ENCODE results near the gene DOCK8. TPM values are rescaled to one million over a fixed set of nuclear protein-coding genes. Genes with fewer than 3 reads are reported as not detected.
A peak's percentile ranks its signal among the peaks of the same experiment; 100 is the strongest.

Gene DOCK8
- total RNA-seq, 1 donor from 2014 or later, result 83.4 TPM

DNA sequence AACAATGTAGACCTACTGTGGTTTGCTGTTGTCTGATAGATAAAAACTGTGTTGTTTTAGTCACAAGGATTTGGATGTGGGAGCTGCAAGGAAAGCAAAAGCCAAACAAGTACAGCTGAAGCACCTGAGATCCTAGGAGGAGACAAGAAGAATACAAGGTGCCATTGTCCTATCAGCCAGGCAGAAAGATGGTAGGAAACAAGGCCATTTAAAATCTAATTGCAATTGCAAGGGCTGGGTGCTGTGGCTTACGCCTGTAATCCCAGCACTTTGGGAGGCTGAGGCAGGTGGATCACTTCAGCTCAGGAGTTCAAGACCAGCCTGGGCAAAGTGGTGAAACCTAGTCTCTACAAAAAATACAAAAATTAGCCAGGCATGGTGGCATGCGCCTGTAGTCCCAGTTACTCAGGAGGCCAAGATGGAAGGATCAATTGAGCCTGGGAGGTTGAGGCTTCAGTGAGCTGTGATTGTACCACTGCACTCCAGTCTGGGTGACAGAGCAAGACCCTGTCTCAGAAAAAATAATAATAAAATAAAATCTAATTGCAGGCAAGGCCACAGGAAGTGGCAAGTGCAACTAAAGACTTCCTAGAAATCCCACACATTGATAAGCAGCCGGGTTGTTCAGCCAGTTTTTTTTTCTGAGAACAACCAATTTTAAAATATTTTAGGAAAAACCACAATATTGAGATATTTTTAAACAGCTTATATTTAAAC, 22.6 kb downstream of the DOCK8 start:
- H3K36me3 ChIP-seq, result no peaks in the 10 kb centered on the region
- no peaks in the 10 kb centered on the region for H3K27me3 ChIP-seq
- H3K4me3 ChIP-seq, result no peak overlapping the region
- H3K9me3 ChIP-seq, result no peaks in the 10 kb centered on the region
- DNase-seq (no peak), ATAC-seq (no peak)
- intact Hi-C loops (cut with DNase I), result no loop called here
- TF ChIP-seq, protein P1, sequence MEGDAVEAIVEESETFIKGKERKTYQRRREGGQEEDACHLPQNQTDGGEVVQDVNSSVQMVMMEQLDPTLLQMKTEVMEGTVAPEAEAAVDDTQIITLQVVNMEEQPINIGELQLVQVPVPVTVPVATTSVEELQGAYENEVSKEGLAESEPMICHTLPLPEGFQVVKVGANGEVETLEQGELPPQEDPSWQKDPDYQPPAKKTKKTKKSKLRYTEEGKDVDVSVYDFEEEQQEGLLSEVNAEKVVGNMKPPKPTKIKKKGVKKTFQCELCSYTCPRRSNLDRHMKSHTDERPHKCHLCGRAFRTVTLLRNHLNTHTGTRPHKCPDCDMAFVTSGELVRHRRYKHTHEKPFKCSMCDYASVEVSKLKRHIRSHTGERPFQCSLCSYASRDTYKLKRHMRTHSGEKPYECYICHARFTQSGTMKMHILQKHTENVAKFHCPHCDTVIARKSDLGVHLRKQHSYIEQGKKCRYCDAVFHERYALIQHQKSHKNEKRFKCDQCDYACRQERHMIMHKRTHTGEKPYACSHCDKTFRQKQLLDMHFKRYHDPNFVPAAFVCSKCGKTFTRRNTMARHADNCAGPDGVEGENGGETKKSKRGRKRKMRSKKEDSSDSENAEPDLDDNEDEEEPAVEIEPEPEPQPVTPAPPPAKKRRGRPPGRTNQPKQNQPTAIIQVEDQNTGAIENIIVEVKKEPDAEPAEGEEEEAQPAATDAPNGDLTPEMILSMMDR (IDR thresholded peaks at IDR 0.05), result no peak
- H3K4me1 ChIP-seq, result no peaks in the 10 kb centered on the region
- no peak overlapping the region for H3K27ac ChIP-seq

DNA sequence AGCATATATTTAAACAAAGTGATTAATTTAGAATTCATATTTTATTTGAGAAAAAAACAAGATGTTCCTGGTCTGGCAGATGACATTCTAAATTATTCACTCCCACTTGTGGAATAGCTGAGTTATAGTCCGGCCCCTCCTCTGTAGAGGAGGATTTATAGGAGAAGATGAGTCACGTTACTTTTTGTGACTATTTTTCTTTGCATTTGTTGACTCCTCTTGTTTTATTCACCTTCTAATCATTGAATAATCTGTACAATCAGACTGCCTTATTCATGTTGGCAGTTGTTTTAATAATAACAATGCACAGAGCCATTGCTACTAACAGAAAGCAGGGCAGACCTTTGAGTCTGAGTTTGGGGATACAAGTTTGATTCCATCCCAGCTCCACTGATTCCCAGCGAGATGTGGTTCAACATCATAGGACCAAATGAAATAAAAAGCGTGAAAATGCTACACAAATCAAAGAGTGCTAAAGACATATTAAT, 23.2 kb downstream of the DOCK8 start:
- no peaks in the 10 kb centered on the region for H3K27me3 ChIP-seq
- DNase-seq (no peak), ATAC-seq (no peak)
- intact Hi-C loops (cut with DNase I), result no loop called here
- no peak overlapping the region for H3K4me3 ChIP-seq
- no peaks in the 10 kb centered on the region for H3K36me3 ChIP-seq
- no peaks in the 10 kb centered on the region for H3K9me3 ChIP-seq
- no peak overlapping the region for H3K27ac ChIP-seq
- H3K4me1 ChIP-seq, result no peaks in the 10 kb centered on the region
- TF ChIP-seq, protein P1 (IDR thresholded peaks at IDR 0.05), result no peak

DNA sequence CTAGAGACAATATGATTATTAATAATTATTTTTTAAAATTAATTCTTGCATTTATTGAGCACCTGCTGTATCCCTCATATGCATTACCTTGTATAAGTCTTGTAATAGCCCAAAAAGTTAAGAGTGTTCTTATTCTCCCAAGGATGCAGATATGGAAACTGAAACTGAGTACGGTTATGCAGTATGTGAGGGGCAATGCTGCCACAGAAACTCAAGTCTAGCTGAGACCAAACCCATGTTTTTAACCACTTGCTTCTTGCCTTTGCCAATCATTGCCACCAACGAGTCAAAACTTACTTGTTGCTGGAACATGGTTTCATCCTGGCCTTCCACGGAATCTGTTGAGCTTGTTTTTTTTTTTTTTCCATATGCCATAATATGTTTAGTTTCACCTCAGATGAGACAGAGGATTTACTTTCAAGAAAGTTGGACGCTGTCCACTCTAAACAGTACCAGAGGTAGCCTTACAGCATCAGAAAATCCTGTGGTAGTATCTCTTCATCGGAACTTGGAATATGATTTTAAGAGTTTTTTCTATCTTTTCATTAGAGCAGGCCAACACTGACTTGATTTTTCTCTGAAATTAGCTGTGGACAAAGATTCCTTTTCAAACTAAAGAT, 27.9 kb downstream of the DOCK8 start:
- no peak for DNase-seq
- H3K9me3 ChIP-seq, result no peaks in the 10 kb centered on the region
- no peaks in the 10 kb centered on the region for H3K27me3 ChIP-seq
- TF ChIP-seq, protein P1 (IDR thresholded peaks at IDR 0.05), result no peak
- no peaks in the 10 kb centered on the region for H3K36me3 ChIP-seq
- intact Hi-C loops (cut with DNase I), result no loop called here
- no peaks in the 10 kb centered on the region for H3K4me1 ChIP-seq
- no peak for ATAC-seq
- no peak overlapping the region for H3K4me3 ChIP-seq
- no peak overlapping the region for H3K27ac ChIP-seq

DNA sequence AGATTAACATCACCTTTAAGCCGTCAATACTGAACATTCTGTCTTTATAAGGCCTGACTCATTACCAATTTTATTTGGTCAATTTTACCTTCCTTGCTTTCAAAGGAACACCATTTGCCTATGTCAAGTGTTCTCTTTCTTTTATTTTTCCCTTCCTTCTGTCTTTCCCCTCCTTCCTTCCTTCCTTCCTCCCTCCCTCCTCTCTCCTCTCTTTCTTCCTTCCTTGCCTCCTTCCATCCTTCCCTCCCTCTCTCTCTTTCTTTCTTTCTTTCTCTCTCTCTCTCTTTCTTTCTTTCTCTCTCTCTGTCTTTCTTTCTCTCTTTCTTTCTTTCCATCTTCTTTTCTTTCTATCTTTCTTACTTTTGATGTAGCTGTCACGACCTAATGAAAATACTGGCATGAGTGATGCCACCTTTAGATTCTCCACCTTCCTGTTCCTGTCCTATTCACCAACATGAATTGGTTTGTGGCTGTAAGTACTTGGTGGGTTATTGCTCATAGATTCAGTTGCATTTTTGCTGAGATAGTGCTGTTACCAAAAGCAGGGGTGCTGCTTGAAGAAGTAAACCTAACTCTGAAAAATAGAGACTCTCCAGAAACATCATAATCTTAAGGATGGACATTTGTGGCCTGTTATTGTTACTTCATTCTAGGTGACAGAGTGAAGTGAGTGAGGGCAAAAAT, 33.8 kb downstream of the DOCK8 start:
- DNase-seq (no peak), ATAC-seq (no peak)
- H3K27ac ChIP-seq, result no peak overlapping the region
- H3K4me1 ChIP-seq, result peaks cover 3% of the 10 kb centered on the region
- H3K9me3 ChIP-seq, result no peaks in the 10 kb centered on the region
- no peaks in the 10 kb centered on the region for H3K27me3 ChIP-seq
- H3K36me3 ChIP-seq, result no peaks in the 10 kb centered on the region
- TF ChIP-seq, protein P1 (IDR thresholded peaks at IDR 0.05), result no peak
- H3K4me3 ChIP-seq, result no peak overlapping the region
- intact Hi-C loops (cut with DNase I), result no loop called here

DNA sequence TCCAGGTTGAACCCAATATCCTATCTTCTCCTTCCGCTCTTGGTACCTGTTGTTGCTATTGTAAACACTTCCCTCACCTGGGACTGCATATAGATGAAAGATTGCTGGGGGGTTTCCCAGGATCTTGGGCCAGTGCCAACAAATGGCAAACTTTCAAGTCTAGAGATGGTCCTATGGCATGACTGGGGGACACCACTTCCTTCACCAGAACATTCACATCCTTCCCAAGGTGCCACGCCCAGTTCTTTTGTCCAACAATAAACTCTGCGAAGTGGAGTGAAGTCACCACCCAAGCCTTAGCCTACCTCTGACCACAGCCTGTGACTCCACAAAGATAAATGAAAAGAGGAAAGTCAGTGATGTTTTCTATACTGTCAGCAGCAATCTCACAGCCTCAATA, 34.4 kb downstream of the DOCK8 start:
- intact Hi-C loops (cut with DNase I), result no loop called here
- TF ChIP-seq, protein P1 (IDR thresholded peaks at IDR 0.05), result no peak

More for the DNA sequence above, 34.4 kb downstream of the DOCK8 start:
- no peaks in the 10 kb centered on the region for H3K27me3 ChIP-seq
- no peaks in the 10 kb centered on the region for H3K36me3 ChIP-seq
- H3K4me1 ChIP-seq, result peaks cover 3% of the 10 kb centered on the region
- ATAC-seq (peak; percentile 46), DNase-seq (no peak)
- H3K4me3 ChIP-seq, result no peak overlapping the region
- H3K27ac ChIP-seq, result no peak overlapping the region
- no peaks in the 10 kb centered on the region for H3K9me3 ChIP-seq

Measured in upper lobe of right lung (tissue), 1 donor.